ENCODE data around the gene CARM1.
A peak's percentile ranks its signal among the peaks of the same experiment; 100 is the strongest.
"Not testable (repeated sequence)": the region's sequence is repeated elsewhere in the genome, so short reads cannot be mapped to it uniquely, and the experiment has no call there.

CARM1 gene

GRCh38 chr19:10870955-10871603, at the start of gene CARM1:
Gene CARM1, plus strand, starts transcription at chr19:10871553. Its CDS starts 150 bp downstream, at chr19:10871703.
- DNase-seq, result peak; percentile 96

GRCh38 chr19:10823690-10824089, 47.7 kb upstream of the CARM1 start:
- no peak for DNase-seq

GRCh38 chr19:10826231-10826630, 45.1 kb upstream of the CARM1 start:
- DNase-seq, result no peak

- no peak for DNase-seq
These were observed 44.5 kb upstream of the CARM1 start for GRCh38 chr19:10826846-10827245.

GRCh38 chr19:10828981-10829821, 42.2 kb upstream of the CARM1 start:
- no peak for DNase-seq

- DNase-seq, result no peak
These were observed 41.4 kb upstream of the CARM1 start for GRCh38 chr19:10829967-10830366.

GRCh38 chr19:10830370-10830769, 41.0 kb upstream of the CARM1 start:
- DNase-seq, result no peak

- DNase-seq, result no peak
These were observed 40.2 kb upstream of the CARM1 start for GRCh38 chr19:10830931-10831779.

- DNase-seq, result no peak
These were observed 39.1 kb upstream of the CARM1 start for GRCh38 chr19:10831987-10832938.

- DNase-seq, result no peak
These were observed 38.4 kb upstream of the CARM1 start for GRCh38 chr19:10832939-10833296.

GRCh38 chr19:10835089-10835753, 36.1 kb upstream of the CARM1 start:
- no peak for DNase-seq

GRCh38 chr19:10835754-10836478, 35.4 kb upstream of the CARM1 start, which contains the start of gene TMED1:
Gene TMED1, minus strand, starts transcription at chr19:10836212. Its CDS starts 21 bp downstream, at chr19:10836191.
- DNase-seq, result peak; percentile 98

GRCh38 chr19:10836479-10837330, 34.6 kb upstream of the CARM1 start:
- peak; percentile 70 for DNase-seq

GRCh38 chr19:10837649-10838048, 33.7 kb upstream of the CARM1 start:
- not testable (repeated sequence) for DNase-seq

GRCh38 chr19:10838377-10838776, 33.0 kb upstream of the CARM1 start:
- DNase-seq, result no peak

- no peak for DNase-seq
These were observed 32.0 kb upstream of the CARM1 start for GRCh38 chr19:10839114-10840050.

GRCh38 chr19:10842788-10843187, 28.6 kb upstream of the CARM1 start:
- no peak for DNase-seq

- DNase-seq, result no peak
These were observed 24.7 kb upstream of the CARM1 start for GRCh38 chr19:10846500-10847202.

Measured in NCI-H2107 (cell line).